Measurements from ENCODE around the gene CAPN10.

DNA sequence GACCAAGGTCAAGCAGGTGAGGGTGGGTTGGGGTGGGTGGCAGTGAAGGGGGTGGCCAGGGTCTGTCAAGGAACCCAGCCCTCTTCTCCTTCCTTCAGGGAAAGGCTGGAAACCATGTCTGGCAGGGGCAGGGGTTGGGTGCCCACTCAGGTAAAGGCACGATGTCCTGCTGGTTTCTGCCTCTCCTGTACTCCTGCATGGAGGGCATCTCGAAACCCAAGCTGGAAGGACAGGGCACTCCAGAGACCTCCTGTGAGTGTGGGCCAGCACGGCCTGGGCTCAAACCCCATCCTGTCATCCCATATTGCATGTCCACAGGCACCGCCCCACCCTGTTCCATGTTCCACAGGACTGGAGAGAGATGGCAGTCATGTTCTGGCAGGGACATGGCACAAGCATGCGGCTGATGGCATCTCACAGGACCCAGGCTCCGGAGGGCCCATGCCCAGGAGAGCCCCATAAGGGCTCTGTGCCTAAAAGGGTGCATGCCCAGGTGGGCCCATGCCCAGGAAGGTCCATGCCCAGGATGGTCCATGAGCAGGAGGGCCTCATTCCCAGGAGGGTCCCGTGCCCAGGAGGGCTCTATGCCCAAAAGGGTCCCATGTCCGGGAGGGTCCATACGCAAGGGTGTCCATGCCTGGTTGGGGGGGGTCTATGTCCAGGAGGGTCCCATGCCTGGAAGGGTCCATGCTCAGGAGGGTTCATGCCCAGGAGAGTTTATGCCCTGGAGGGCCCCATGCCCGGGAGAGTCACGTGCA is 45.2 kb downstream of the CAPN10 start:
- TF ChIP-seq, protein P1, sequence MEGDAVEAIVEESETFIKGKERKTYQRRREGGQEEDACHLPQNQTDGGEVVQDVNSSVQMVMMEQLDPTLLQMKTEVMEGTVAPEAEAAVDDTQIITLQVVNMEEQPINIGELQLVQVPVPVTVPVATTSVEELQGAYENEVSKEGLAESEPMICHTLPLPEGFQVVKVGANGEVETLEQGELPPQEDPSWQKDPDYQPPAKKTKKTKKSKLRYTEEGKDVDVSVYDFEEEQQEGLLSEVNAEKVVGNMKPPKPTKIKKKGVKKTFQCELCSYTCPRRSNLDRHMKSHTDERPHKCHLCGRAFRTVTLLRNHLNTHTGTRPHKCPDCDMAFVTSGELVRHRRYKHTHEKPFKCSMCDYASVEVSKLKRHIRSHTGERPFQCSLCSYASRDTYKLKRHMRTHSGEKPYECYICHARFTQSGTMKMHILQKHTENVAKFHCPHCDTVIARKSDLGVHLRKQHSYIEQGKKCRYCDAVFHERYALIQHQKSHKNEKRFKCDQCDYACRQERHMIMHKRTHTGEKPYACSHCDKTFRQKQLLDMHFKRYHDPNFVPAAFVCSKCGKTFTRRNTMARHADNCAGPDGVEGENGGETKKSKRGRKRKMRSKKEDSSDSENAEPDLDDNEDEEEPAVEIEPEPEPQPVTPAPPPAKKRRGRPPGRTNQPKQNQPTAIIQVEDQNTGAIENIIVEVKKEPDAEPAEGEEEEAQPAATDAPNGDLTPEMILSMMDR (IDR thresholded peaks at IDR 0.05; ENCODE audit: insufficient read depth, low read depth, low read length), result no peak
- TF ChIP-seq EZH2 (IDR thresholded peaks at IDR 0.05; ENCODE audit: insufficient read depth, low read length), result no peak
